Effector memory CD4-positive, alpha-beta T cell (primary cell): Measurements from ENCODE around the gene RNF6.

Experiments used
- DNase-seq, 3 donors: peaks; one replicate each; pipeline ENCODE4 v3.0.0-alpha.2; 2020
- H3K27ac ChIP-seq: 2 replicates; pipeline ENCODE4 v1.7.0; 2013; ENCODE audit warnings: mild to moderate bottlenecking, low read length, moderate library complexity; ENCODE audit not compliant: insufficient read depth, poor library complexity, severe bottlenecking
- H3K27me3 ChIP-seq: replicated peaks from 2 replicates; pipeline ENCODE4 v1.7.0; 2013; ENCODE audit warnings: mild to moderate bottlenecking, low read length; ENCODE audit not compliant: insufficient read depth, control insufficient read depth, poor library complexity, severe bottlenecking
- H3K36me3 ChIP-seq: 2 replicates; pipeline ENCODE4 v1.7.0; 2013; ENCODE audit warnings: mild to moderate bottlenecking, low read length, moderate library complexity; ENCODE audit not compliant: control insufficient read depth, insufficient read depth
- H3K4me1 ChIP-seq: 2 replicates; pipeline ENCODE4 v1.7.0; 2013; ENCODE audit warnings: low read length, mild to moderate bottlenecking; ENCODE audit not compliant: control insufficient read depth, insufficient read depth, poor library complexity, severe bottlenecking
- H3K4me3 ChIP-seq: 2 replicates; pipeline ENCODE4 v1.7.0; 2013; ENCODE audit warnings: low read length, low read depth, mild to moderate bottlenecking; ENCODE audit not compliant: insufficient read depth, poor library complexity, severe bottlenecking
- H3K9me3 ChIP-seq: 2 replicates; pipeline ENCODE4 v1.7.0; 2013; ENCODE audit warnings: mild to moderate bottlenecking, low read length, moderate library complexity; ENCODE audit not compliant: control insufficient read depth

The RNF6 gene

DNA sequence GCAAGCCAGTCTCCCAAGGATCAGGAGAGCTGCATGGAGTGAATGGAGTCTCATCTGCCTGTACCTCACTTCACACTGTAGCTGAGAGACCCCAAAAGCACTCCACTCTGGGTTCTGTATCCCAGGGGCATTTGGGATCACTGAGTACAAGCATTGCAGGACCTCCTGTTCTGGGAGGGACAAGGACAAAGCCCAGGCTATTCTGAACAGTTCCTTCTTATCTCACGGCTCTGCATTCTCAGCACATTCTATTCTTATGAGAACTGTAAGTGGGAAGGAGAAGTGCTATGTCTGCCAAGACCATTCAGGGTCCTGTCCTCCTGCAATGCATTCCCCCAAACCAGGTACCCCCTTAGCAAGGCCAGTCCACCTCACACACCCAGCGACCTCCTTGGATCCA, 42.8 kb downstream of the RNF6 start:
- Histone ChIP-seq H3K4me3 (no peak overlapping the region), H3K9me3 (no peaks in the 10 kb centered on the region), H3K4me1 (no peaks in the 10 kb centered on the region), H3K27me3 (no peaks in the 10 kb centered on the region), H3K36me3 (no peaks in the 10 kb centered on the region), H3K27ac (no peak overlapping the region)
- DNase-seq, result no peak

- Histone ChIP-seq H3K4me1 (no peaks in the 10 kb centered on the region), H3K27me3 (no peaks in the 10 kb centered on the region), H3K36me3 (no peaks in the 10 kb centered on the region), H3K4me3 (no peak overlapping the region), H3K9me3 (no peaks in the 10 kb centered on the region), H3K27ac (no peak overlapping the region)
- no peak for DNase-seq
Observed at GRCh38 chr13:26168835-26169234, 53.3 kb downstream of the RNF6 start.

DNA sequence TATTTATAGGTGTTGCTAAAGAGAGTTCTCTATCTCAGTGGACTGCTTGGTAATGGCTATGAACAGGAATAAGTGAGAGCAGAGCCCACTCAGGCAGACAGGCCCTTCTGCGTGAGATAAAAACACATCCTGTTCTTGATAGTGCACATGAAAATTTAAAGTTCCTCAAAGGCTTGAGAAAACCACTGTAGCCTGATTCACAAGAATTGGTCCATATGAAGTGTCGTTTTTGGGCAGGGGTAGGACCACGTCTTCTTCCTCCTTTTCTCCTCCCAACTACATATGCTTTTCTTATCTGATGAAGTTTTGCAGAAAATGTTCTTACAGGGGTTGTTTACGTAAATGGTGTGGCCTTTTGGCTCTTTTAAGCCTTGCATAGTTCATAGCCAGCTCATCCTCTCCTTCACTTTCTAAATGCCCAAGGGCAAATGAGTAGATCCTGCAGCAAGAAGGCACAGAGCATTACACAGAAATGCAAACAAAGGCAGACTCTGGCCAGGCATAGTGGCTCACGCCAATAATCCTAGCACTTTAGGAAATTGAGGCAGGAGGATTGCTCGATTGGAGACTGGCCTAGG, 53.8 kb downstream of the RNF6 start:
- Histone ChIP-seq H3K27me3 (no peaks in the 10 kb centered on the region), H3K4me3 (no peak overlapping the region), H3K27ac (no peak overlapping the region), H3K4me1 (no peaks in the 10 kb centered on the region), H3K9me3 (no peaks in the 10 kb centered on the region), H3K36me3 (no peaks in the 10 kb centered on the region)
- DNase-seq, result no peak

GRCh38 chr13:26163812-26164211, 58.3 kb downstream of the RNF6 start:
- Histone ChIP-seq H3K9me3 (no peaks in the 10 kb centered on the region), H3K36me3 (no peaks in the 10 kb centered on the region), H3K4me3 (no peak overlapping the region), H3K27me3 (no peaks in the 10 kb centered on the region), H3K27ac (no peak overlapping the region), H3K4me1 (no peaks in the 10 kb centered on the region)
- no peak for DNase-seq
